Stimulated activated CD8-positive, alpha-beta memory T cell treated with anti-CD3 and anti-CD28 coated beads, Interleukin-15, amount 100 ng/mL, for 24 hours (primary cell): ENCODE results near the gene RGS21.
"Not testable (repeated sequence)": the region's sequence is repeated elsewhere in the genome, so short reads cannot be mapped to it uniquely, and the experiment has no call there.

Experiments
- DNase-seq: peaks from one replicate; pipeline ENCODE4 v3.0.0-alpha.2; 2020; ENCODE audit warnings: low read depth

Gene RGS21, protein sequence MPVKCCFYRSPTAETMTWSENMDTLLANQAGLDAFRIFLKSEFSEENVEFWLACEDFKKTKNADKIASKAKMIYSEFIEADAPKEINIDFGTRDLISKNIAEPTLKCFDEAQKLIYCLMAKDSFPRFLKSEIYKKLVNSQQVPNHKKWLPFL

DNA sequence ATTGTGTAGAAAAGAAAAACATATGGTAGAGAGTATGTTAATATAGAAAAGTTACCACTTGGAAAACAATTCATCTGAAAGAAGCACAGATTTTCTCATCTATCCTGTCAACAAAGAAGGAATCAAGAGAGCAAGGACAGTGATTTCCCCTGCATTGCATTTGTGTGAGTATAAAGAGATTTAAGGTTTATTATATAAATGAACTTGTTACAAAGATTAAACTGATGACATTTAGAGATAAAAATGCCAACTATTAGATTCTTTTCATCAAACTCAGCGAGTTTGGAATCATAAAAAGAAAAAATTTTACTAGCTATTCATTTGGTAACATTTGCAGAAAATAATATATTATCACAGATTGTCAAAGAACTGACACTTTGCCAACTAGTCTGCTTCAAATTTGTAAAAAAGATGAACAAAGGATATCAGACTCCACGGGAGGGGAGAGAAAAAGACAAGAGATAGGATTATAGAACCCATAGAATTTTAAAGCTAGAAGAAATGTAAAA lies at the start of gene RGS21:
Gene RGS21, plus strand, starts transcription at position 51 of the 509 bp plus-strand sequence. CDS start 26,045 bp downstream, outside the sequence.
- DNase-seq: no peak

DNA sequence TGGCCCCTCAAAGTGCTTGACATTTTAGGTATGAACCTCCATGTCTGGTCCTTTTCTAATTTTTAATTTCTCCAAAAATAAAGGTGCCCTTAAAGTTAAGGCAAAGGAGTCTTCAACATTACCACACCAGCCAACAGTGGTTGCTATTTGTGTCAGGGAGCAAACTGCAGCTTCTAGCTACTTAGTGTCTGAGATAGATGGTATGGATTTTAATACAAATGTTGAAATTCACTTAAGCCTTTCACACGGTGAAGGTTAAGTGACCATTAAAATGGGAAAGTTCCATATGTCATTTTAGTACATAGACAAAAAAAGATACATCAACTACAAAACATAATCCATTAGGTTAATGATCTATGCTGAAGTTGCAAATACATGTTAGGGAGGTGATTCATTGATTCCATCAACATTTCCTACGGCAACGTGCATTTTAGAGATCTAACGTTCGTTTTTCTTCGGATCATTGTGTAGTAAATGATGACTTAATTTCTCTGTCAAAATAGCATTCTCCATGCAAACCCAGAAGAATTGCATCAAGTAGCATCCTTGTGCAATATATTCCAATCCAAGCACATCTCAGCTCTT lies 48.2 kb upstream of the RGS21 start:
- no peak for DNase-seq

DNA sequence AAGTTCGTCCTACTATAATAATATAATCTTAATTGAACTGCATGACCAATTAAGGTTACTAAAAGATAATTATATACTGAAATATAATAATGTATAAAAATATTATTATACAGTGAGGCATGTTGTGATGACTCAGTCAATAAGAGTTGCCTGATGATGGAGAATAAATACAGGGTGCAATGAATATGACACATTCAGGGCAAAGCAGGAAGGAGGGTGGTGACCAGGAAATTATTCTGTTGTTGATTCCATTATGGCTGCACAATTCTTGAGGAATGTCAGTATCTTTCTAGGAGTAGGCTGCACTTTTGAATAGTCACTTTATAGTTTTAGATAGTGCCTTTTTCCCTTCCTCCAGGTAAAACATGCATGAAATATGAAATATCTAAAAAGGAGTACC lies 46.4 kb upstream of the RGS21 start:
- no peak for DNase-seq

DNA sequence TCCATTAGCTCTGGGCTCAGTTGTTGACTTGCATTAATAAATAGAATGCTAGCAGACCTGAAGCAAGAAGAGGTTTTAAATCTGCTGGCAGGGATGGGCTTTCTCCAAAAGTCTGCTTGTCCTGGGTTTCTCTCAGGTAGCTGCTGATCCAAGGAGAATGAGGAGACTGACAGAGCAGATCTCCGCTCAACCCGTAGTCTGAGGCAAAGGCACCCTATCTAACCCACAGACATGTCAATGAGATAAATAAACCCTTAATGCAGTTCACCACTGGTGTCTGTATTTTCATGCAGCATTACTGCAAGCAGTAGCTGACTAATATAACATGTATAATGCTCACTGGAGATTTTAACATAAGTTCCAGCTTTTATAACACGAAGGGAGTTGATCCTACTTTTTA lies 44.1 kb upstream of the RGS21 start:
- no peak for DNase-seq

DNA sequence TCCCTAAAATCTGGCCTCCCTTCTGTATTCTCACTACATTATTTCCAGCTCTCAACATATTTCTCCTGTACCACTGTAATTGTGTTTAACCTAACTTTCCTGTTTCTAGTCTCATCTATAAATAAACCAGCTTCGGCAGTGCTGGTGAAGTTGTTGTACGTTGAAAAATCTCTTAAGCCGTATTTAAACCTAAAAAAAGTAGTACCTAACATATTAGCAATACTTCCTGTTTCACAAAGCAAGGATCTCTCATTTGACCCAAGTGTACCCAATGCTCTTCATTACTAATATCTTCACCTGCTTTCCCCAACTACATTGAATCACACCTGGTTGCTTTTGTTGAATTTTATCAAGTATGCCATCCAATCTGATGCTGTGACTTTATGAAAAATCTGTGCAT lies 42.2 kb upstream of the RGS21 start:
- DNase-seq: no peak

DNA sequence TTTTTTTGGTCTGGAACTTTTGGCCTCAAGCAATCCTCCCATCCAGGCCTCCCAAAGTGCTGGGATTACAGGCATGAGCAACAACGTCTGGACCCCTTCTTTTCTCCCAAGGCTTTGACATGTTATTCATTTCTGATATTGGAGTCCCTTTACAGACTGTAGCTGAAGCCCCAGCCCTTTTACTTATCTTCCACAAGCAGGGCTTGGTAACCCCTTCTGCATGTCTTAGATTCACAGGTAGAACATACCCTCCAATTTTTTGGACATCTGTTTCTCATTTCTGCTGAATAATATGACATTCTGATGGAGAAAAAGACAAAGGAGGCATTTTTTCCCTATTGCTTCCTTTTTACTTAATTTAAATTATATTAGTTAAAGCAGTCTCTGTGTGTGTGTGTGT lies 39.2 kb upstream of the RGS21 start:
- DNase-seq: no peak

DNA sequence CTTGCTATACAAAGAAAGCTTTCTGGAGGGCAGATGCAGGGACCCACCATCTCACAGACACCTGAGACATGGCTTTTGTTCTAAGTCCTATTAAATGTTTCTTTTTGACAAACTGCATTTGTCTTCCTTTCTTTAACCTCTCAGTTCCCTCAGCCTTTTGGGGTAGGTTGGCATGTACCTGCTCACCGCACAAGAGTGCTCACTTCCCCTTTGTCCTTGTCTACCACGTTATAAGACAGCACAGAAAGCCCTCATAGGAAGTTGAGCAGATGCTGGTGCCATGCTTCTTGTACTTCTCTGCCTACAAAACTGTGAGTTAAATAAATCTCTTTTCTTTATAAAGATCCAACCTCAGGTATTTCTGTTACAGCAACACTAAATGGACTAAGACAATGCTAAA lies 31.9 kb upstream of the RGS21 start:
- no peak for DNase-seq

DNA sequence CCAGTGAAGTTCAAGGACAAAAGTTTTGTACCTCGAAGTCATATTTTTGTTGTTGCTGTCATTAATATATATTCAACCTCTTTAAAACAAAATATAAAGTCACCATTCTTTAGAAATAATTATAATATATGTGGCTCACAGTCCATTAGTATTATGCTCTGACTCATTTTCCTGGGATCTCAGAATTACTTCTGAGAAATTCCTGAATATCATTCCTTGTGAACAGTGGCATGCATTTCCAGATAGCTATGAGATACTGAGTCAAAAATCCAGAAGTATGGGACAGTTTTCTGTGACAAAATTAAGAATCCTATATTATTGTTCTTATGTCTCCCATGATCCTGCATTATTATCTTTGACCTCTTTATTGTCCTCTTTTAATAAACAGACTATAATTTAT lies 13.8 kb upstream of the RGS21 start:
- DNase-seq: no peak

DNA sequence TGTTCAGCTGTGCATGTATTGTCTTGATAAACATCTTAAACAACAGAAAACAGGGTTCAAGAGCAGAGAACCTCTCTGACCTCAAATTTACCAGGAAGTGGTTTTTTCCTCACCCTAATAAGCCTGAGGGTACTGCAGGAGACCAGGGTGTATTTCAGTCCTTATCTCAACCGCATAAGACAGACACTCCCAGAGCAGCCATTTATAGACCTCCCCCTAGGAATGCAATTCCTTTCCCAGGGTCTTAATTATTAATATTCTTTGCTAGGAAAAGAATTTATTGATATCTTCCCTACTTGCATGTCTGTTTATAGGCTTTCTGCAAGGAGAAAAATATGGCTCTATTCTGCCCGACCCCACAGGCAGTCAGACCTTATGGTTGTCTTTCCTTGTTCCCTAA lies 8.5 kb upstream of the RGS21 start:
- DNase-seq: not testable (repeated sequence)

DNA sequence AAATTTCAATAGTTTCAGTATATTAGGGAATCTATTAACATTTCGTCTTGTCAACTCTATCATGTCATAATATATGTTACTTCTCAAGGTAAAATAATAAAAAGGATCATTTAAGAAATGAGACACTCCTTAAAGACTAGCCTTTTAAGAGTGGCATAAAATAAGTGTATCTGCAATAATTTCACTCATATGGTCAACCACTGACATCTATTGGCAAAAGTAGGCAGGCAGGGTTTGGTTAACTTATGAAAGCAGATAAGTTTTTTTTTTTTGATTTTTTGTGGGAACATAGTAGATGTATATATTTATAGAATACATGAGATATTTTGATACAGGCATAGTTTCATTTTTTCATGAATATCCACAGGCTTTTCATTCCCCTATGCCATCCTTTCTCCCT lies 5.5 kb upstream of the RGS21 start:
- no peak for DNase-seq

DNA sequence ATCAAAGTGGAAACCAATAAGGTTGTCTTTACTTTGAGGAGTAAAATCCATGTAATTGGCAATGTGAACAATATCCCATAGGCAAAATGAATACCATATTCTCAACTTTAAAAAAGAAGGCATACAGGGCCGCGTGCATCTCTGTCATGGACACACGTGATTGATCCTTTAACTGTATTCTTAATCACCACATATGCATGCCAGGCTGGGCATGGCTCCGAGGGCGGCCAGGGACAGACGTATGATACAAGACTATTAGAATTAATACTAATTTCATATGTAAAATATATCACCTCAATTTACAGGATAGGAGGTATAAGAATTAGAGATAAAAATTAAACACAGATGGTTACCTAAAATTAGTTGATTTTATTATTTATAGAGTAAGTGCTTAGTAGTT lies 11.2 kb downstream of the RGS21 start:
- no peak for DNase-seq

DNA sequence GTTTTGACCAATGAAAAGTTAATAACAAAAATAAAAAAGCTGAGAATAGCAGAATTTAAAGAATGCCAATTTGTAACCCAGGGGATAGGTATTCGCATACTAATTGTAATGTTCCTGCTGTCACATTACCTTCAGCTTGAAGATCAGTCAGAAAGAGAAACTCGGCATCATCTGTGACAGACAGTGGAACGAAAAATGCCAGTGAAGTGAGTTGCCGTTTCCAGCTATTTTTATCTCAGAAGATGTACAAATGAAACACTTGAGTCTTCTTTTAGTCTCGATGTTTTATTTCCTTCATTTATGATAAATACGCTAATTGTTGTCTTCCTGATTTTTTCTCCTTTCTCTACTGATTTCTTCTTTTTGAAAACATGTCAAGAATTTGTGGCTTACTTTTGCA lies 26.1 kb downstream of the RGS21 start:
- no peak for DNase-seq

DNA sequence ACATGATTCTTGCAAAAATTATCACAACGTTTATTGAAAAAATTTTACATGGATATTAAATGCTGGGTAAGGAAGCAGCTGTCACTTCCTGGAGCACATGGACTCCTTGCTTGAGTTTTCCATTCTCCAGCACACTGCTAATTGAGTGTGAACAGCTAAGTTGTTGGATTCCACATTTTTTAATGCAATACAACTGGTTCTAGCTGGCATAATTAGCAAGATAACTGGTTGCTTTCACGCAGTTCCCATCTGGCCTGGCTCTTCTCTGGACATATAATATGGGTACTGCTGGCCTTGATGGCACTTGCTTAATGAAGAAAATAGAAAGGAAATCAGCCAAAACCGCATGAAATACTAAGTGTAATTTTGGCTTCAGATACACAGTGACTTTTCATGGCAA lies 26.6 kb downstream of the RGS21 start:
- no peak for DNase-seq

DNA sequence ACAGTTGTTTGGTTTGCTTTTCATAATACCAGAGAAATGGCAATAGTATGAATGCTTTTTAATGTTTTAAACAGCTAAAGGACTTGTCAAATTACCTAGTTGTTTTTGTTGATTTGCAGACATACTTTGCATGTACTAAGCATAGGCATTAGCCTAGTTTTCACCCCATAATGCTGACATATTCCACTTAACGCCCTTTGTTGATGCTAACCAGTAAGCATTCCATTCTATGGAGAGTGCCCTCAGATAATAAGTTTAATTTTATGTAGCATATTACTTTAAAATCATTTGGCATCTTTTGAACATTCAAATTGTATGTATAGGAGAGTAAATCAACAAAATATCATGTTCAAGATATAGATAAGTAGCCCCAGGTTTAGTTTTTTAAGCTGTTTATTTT lies 32.5 kb downstream of the RGS21 start:
- DNase-seq: no peak

DNA sequence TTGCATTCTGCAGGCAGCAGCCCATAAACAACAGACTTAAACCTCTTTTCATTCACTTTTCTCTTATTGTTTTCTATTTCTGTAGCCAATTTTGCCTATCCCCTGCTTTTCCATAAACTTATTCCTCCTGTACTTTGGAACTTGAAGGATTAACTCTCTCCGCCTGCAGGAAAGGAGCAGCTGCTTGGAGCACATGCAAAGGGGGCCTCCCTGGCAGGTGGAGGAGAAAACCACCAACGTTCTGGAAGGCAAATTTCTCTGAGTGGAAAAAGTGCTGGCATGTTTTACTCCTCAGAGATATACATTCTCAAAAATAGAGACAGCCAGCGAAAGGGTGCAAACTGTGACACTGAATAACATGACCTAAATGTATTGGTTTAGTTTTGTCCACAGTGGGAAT lies 33.6 kb downstream of the RGS21 start:
- no peak for DNase-seq

DNA sequence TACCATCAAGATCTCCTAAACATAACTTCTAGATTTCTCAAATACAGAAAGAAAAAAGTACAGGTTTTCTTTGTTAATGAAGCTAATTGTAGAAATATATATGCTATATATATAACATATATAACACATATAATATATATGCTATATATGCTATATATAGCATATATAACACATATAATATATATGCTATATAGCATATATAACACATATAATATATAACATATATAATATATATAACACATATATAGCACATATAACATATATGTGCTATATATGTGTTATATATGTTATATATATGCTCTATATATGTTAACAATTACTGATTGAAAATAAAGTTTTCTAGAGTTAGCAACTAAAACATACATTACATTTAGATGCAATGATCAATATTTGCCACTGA lies 34.8 kb downstream of the RGS21 start:
- no peak for DNase-seq

DNA sequence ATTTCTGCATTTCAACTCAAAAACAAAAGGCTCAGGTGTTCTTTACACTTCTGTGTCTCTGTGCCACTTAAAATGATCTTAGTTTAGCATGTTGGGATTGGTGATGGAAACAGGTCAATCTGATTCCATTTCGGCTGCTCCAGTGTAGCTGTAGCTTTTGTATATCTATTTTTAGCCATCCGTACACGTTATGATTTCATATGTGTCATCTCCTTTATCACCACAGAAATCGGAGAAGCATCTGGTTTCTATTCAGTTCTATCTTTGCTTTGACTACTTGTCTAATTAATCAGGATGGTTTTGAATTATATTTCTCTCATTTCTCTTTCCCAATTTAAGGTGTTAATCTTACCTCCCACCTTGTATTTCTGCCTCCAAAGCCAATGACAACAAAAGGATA lies 41.1 kb downstream of the RGS21 start:
- DNase-seq: no peak

DNA sequence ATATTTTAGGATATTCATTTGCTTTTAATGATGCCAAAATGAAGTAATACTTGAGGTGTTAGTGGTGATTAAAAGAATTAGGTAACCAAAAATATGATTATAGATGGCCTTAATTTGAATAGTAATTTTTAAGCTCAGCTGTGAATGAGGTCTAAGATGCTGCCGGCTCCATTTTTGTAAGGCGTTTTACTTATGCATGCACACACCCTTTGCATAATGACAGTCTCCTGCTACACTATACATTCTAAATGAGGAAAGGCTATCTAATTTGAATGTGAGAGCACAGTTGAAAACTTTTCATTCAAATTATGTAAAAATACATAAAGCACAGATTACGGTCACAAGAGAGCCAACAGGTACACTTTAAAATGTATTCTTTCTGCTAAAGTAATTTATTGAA lies 41.6 kb downstream of the RGS21 start:
- DNase-seq: no peak

DNA sequence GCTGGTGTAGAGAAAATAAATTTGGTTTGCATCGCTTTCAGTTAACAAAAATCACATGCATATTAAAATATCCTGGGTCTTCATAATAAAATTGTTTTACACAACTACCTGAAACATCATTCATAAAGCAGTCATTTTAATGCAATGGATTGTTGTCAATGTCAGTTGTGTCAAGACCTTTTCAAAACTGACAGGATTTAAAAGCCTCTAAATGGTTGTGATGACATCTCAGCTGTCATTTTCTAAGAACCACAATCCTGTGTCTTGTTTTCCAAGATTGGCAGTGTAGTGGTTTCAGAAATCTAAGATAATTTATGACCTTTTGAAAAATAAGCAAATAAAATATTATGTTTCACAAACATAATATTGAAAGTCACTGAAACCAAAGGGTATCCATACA lies 42.0 kb downstream of the RGS21 start:
- no peak for DNase-seq

DNA sequence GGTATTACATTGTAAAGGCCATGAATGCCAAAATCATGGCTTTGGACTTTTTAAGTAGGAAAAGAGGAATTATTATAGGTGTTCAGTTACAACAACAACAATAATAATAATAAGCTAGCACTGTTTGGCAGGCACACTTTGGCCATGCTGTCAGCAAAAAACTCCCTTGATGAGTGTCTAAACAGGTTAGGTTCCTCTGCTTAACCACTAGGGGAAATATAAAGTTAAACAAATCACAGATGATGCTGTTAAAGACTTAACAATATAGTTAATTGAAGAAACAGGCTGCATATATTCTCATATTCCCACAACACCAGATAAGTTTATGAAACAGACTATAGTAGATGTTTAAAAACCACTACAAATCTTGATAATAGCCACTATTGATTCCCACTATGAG lies 46.4 kb downstream of the RGS21 start:
- DNase-seq: no peak

DNA sequence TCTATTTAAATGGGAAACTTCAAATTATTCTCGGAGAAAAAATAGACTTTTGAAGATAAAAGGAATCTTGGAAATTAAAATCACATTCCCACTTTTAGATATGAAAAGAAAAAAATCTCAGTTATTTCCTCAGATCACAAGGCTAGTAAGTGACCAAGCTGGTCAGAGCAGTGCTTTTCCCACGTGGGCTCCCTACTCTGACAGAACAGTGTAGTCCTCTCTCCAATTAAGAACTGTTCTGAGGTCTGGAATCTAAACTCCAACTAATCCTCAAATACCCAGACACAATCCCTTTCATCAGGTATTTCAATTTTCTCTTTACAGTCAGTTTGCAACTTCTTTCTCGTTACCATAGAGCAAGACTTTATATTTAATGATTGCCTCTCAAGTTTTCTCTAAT lies 50.6 kb downstream of the RGS21 start:
- no peak for DNase-seq

DNA sequence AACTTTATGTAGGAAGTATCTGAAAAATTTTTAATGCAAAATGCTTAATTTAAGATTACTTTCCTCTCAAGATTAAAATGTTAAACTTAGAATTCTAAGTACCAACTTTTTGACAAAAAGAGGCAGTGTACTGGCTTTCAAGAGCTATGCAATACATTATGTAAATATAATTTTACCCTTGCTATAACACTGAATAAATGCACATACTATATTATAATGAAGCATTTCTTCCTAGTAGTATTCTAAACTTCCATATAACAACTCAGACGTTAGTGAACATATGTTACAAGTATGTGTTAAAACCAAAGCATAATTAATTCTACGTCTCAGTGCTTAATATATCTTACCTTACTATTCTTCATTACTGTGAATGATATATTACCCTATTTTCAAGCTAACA lies 58.5 kb downstream of the RGS21 start:
- no peak for DNase-seq

DNA sequence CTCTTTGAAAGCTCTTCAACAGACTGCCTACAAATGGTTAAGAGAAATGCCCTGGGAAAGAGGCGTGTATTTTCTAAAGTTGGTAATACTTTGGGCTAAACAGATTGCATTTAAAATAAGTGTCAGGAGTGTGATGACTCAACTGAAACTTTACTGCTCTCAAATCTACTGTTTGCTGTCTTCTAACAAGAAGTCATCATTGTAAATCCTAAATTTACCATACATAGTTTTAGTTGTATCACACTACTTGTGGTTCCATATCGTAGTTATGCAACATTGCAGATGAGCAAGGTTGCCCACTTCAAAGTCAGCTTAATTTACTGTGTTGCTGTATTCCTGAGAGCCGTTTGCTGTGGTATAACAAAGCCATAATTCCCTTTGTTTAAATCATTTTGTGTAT lies 59.6 kb downstream of the RGS21 start:
- DNase-seq: no peak

DNA sequence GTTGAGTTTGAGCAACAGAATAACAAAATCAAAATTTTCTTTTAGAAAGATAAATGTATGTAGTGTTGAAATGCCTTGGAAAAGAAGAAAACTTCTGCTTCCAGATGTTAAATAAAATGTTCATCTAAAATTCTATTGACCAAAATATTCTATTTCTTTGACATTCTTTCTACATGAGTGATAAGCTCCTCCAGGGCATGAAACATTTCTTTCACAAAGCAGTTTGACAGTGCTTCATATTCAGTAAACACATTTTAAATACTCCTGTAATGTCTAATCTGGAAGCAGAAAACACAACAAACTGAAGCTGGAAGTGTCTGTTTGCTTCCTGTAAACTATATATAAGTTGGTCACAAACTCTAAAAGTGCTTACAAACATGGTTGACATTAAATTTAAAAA lies 61.5 kb downstream of the RGS21 start:
- no peak for DNase-seq
